Testis (tissue), 2 donors: ENCODE measurements around the gene FNDC8.

Experiments used
- CTCF ChIP-seq, 3 experiments: fragments of 450-650 bp in 2 of 3; fragments of 200-600 bp in 1 of 3; sonication (generic) in 1 of 3; IDR thresholded peaks; one replicate each; pipeline ENCODE4 v1.5.1; 2016 to 2019; ENCODE audit warnings: antibody characterized with exemption in 3 of 3, mild to moderate bottlenecking in 2 of 3, moderate library complexity in 1 of 3
- POLR2A ChIP-seq: fragments of 450-650 bp; IDR thresholded peaks from one replicate; pipeline ENCODE4 v1.6.1; 2017; ENCODE audit warnings: antibody characterized with exemption, mild to moderate bottlenecking, moderate library complexity

GRCh38 chr17:35176897-35177296 lies 55.5 kb downstream of the FNDC8 start:
- no peak for TF ChIP-seq CTCF (IDR thresholded peaks at IDR 0.05)
- TF ChIP-seq POLR2A: no peak
